HG03108 (cell line): ENCODE results near the gene TFR2.

Experiments used
- ATAC-seq: cut with Tn5 transposase; IDR thresholded peaks from one replicate; pipeline ENCODE4 v1.9.1; 2021; ENCODE audit warnings: moderate library complexity; ENCODE audit not compliant: unreplicated experiment

TFR2 gene

DNA sequence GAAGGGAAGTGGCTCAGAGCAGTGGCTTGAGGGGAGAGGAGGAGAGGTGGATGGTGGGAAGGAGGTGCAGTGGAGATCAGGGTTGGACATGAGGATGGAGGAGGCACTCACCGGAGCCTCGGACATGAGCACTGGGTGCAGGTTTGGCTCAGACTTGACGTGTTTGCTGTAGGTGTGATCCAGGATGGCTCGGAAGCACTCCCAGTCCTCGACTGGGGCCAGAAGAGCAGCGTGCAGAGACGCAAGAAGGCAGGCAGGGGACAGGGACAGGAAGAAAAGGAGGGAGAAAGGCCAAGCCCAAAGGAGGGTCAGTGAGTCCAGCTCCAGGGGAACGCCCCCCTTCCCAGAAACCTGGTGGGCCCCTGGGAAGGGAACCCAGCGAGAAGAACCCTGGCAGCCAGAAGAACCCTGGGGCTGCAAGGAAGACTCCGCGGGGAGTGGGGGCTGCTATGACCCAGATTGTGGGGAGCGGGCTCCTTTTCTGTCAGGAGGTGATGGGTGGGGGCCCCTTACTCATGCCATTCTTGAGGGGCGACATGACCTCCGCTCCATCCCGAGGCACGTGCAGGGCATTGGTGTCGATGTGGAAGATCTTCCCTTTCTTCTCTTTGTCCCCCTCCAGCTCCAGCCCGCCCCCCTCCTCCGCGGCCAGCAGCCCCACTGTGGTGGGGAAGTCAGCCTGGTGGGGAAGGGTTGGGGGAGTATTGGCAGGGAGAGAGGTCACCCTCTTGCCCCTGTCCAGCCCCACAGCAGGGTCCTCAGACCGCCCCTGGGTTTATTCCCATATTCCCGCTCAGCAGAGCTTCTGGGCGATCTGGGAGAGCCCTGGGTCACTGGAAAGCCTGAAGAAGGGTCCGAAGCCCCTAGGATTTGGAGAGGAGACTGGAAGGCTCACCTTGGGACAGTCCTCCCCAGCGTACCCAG lies 13.8 kb upstream of the TFR2 start:
- no peak for ATAC-seq

DNA sequence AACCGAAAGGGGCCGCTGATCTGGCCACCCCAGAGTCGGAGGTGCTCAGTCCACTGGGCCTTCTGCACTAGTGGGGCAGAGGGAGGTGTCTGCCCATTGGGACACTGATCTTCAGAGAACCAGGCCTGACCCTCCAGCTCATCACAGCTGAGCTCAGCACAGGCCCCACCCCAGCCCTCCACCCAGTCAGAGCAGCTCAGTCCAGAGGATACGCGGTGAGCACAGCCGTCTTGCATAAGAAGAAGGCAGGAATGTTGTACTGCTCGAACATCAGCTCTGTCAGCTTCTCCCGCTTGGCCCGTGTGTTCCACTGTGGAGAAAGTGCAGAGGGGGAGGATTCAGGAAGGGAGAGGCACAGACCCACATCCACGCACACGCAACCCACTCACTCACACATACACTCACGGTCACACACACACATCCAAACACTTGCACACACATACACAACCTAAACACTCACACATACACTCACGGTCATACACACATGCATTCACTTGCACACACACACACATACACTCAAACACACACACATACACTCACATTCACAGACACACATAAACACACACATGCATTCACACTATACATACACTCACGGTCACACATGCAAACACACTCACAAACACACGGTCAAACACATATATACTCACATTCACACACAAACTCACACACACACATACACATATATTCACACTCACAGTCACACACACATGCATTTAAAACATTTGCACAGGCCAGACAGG lies 8.6 kb upstream of the TFR2 start:
- no peak for ATAC-seq

DNA sequence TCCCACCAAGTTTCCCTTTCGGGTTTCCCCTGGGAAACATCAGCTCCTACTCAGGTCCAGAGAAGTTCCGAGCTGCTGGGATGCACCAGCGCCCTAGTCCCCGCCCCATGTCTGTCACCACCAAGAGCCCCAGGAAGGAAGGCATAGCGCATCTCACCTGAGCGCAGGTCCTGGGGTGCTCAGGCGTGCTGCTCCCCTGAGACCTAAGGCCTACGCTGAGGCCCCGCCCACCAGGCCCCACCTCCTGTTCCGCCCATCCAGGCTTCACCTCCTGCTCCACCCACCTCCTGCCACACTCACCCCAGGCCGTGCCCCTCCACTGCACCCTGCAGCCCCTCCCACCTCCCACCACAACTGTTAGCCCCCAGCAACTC lies 1.2 kb upstream of the TFR2 start:
- ATAC-seq, result no peak

DNA sequence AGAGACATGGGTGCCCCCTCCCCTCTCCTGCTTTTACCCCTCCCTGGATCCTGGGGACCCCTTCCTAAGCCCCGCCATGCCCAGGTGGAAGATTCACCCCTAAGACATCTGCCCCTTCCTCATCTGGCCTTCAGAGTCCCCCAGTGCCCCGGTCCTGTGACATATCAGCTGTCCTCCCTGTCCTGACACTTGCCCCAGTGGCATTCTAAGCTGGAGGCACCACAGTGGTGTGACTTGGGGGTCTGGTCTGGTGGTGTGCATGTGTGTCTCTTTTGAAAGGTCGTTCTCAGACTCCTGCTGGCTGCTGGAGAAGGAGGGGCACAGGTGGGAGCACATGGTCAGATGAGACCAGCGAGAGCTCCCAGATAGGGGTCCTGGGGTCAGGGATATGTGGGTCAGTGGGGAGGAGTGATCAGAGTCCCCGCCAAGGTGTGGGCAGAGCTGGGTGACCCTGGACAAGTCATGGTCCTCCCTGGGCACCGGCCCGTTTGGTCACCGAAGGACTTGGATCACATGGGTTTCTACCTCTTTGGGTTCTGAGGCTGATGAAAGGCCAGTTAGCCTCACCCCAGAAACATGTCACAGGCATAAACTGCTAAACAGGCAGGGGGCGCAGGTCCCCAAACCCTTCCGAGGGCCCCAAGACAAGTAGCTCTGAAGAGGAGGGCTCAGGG lies 645 bp upstream of the TFR2 start:
- no peak for ATAC-seq

DNA sequence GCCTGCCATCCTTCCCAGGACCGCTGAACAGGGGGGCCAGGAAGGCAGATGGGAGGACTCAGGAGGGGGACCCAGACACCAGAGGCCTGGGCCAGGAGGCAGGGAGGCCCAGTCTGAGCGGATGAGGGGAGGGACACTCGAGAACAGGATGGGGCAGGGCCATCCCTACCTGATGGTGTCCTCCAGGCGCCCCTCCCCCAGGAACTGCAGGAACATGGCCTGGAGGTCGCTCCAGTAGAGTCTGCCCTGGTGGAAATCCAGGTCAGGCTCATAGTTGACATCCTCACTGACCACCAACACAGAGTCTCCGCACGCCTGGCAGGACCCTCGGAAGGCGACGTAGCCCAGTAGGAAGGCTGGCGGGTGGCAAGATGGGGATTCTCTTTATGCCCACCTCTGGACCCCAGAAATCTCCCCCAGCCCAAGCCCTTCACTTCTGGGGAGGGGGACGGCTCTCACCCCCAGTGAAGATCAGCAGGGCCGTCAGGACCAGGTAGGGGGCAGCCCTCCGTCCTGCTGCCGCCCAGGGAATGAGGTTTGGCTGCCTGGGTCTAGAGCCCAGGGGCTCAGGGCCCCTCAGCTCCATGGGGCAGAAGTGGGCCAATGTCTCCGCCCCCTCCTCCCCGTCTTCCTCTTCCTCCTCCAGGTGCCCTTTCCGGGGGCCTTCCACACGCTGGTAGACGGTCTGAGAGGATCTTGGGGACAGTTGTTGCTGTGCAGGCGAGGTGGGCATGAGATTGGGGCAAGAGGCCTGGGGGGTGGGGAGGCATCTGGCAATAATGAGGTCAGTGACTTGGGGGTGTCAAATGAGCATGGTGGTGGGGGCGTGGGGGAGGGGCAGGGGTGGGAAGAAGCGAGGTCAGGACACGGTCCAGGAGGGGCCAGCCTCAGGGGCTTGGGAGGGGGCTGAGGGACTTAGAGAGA lies 573 bp downstream of the TFR2 start:
- ATAC-seq, result no peak

DNA sequence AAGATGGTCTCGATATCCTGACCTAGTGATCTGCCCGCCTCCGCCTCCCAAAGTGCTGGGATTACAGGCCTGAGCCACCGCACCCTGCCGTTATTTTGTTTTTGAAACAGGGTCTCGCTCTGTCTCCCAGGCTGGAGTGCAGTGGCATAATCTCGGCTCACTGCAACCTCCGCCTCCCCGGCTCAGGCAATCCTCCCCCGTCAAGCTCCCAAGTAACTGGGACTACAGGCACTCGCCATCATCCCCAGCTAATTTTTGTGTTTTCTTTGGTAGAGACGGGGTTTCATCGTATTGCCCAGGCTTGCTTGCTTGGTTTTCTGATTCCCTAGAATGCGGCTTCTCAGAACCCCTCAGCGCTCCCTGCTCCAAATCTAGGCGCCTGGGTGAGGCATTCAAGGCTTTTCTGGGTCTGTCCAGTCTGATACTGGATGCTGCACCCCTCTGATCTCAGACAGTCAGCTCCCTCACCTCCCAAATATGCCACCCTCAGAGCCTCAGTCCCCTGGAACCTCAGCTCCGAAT lies 1.3 kb downstream of the TFR2 start:
- no peak for ATAC-seq

DNA sequence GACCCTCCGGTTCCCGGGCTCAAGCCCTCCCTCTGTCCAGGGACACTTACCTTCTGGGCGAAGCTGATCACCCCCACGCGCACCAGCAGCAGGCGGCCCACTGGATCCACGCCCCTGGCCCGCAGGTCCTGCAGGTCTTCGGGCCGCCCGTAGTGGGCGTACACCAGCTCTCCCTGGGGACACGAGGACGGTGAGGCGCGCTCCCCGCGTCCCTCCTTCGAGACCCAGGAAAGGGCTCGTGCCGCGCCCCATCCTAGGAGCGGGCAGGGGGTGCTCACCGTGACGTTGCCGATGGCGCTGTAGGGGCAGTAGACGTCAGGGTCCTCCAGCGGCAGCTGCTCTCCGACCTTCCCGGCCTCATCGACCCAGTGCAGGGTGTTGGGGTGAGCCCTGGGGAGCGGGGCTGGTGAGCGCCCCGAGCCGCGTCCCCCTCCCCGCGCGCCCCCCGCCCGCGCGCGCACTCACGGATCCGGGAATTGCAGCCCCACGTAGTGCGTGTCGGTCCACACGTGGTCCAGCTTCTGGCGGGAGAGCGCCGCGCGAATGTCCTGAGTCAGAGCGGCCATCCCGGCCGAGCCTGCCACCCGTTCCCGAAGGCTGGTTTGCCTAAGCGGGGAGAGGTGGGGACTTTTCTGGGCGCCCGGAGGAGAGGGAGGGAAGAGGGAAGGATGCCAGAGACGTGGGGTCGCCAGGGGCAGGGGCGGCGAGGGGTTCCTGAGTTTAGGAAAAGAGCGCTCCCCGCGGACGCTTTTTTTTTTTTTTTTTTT lies 8.2 kb downstream of the TFR2 start:
- no peak for ATAC-seq

DNA sequence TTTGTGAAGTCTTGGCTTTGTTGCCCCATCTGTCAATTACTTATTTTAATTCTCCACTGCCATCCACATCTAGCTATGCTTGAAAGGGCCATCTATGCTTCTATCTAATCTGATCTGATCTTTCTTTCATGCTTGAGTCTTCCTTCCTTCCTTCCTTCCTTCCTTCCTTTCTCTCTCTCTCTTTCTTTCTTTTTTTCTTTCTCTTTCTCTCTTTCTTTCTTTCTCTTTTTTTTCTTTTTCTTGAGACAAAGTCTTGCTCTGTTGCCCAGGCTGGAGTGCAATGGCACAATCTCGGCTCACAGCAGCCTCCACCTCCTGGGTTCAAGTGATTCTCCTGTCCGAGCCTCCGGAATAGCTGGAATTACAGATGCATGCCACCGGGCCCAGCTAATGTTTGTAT lies 11.3 kb downstream of the TFR2 start:
- no peak for ATAC-seq

DNA sequence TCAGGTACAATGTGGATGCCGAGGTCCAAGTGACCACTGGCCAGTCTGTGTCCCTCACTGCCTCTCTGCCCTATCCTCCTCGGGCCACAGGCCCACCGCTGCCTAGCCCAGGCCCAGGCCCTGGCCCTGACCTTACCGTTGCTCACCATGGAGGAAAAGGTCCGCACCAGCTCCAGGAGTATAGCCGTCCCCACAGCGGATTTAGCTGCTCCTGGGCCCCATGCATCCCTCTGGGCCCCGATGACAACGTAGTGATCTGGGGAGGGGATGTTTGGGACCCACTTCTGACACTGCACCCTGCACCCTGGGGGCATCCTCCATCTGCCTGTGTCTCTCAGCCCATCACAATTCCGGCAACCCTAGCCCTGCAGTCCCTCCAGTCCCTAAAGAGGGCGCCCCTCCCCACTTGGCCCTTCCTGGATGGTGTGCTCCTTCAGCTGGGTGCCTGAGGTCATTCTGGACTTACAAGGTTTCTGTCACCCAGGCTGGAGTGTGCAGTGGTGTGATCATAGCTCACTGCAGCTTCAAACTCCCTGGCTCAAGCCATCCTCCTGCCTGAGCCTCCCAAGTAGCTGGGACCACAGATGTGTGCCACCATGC lies 12.1 kb downstream of the TFR2 start:
- no peak for ATAC-seq

DNA sequence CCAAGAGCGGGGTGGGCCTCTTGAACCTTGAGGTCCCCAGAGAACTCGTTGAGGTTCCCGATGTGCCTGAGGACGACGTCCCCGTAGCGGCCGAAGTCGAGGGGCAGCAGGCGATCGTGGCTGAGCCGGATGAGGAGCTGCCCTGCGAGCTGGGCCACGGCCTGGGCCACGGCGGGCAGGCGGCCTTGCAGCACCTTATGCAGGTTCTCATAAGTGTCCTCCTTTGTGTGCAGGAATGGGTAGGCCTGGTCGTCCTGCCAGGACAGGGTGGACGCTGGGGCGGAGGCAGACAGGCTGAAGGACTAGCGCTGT lies 14.2 kb downstream of the TFR2 start:
- no peak for ATAC-seq

DNA sequence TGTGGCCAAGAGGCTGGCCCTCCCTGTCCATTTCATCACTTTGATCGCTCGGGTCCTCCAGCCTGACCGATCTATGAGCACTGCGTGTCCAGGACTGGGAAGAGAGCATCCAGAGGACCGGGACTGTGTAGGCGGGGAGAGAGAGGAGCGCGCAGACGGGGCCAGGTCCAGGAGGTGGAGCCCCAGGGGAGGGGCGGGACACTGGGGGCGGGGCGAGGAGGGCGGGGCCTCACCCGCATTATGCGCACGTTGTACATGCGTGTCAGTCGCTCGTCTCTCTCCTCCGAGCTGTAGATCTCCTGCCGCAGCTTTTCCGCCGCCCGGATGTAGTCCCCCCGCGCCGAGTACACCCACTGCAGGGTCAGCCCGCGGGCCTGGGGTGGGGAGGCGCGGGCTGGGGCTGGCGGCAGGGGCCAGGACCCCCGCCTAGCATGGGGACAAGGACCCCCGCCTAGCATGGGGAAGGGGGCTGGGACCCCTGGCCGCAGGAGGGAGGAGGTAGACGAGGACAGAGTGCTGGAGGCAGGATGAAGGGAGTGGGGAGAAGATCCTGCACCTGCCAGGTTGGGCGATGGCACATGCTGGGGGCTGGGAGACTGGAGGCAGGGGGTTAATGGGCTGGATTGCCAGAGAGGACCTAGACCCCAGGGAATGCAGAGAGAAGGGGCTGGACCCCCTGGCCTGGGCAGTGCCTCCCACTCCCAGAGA lies 14.7 kb downstream of the TFR2 start:
- peak; percentile 87 for ATAC-seq

DNA sequence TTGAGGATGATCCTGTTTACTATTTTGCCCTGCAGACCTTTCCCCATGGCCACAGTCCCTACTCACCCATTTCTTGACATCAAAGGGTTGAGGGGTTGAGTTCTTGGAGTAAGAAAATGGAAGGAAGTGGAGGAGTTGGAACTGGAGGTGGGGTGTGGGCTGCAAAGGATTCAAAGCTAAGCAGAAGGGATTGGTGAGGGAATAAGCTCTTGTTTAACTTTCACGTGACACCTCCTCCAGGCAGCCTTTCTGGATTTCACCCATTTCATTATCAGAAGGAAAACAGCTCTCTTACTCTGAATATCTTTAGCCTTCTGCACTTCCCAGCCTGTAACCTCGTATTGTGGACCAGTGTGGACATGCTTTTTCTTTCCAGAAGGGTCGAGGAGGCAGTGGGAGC lies 15.3 kb downstream of the TFR2 start:
- ATAC-seq, result no peak

DNA sequence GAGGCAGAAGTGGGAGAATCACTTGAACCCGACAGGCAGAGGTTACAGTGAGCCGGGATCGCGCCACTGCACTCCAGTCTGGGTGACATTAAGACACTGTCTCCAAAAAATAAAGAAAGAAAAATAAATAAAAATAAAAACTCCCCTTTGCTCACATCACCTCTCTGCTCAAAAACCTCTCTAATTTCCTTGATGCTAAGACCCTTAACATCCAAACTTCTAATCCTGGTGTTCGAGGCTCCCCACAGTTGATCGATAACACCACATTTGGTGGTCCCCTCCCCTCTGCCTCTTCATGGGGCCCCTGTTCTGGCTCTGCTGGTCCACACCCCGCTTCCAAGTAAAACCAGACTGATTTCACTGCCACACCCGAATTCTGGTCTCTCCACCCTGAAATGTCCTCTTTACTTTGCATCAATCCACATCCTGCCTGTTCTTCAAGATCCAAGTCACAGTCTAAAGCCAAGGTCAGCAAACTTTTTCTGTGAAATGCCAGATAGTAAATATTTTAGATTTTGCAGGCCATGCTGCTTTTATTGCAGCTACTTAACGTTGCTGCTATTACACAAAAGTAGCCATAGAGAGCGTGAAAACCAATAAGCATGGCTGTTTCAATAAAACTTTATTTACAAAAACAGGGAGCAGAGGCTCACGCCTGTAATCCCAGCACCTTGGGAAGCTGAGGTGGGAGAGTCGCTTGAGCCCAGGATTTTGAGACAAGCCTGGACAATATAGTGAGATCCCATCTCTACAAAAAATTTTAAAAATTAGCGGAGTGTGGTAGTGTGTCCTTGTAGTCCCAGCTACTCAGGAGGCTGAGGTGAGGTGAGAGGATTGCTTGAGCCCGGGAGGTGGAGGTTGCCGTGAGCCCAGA lies 17.2 kb downstream of the TFR2 start:
- no peak for ATAC-seq

DNA sequence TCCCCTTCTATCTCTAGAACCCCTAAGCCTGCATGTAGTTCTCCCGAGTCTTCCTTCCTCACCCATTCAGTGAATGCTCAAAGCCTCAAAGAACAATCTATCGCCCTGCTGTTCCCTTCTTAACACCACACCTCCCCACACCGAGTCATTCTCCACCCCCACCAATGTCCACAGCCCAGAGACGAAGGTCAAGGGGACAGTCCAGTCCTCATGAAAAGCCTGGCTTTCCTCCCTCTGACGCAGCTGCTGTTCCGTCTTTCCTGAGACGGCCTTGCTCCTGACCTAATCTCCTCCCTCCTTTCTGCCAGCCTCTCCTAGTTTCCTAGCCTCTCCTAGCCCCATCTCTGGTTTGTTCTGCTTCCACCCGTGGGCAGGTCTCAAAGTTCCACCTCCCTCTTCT lies 19.8 kb downstream of the TFR2 start:
- no peak for ATAC-seq

DNA sequence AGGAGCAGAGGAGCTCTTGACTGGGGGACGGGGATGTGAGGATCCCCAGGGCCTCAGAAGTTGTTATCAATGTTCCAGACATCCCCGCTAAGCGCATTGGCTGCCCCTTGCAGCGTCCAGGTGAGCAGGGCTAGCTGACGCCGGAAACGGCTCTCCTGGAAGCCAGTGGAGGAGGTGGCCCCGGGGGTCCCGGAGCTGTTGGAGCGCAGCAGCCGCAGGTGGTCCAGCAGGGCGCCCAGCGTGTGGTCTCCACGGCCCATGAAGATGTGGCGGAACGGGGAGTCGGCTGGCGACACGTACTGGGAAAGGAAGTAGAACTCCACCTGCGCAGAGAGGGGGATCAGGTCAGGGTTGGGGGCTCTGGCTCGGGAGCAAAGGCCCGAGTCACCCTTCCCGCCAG lies 20.5 kb downstream of the TFR2 start:
- no peak for ATAC-seq

DNA sequence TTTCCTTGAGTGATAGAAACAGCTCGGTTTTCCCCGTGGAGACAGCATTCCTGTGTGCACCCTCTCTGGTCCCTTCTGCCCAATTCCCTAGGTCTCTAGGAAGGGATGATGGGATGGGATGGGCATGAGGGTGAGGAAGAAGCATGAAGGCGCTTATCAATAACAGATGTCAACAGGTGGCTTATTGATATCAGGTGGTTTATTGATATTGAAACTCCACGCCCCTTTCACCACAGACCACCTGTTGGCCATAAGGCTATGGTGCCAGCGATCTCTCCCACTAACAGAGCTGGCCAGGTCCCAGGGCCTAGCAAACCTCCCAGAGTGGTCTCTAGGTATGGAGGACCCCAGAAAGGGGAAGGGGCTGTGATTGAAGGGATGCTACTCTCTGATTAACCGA lies 21.1 kb downstream of the TFR2 start:
- ATAC-seq, result no peak

DNA sequence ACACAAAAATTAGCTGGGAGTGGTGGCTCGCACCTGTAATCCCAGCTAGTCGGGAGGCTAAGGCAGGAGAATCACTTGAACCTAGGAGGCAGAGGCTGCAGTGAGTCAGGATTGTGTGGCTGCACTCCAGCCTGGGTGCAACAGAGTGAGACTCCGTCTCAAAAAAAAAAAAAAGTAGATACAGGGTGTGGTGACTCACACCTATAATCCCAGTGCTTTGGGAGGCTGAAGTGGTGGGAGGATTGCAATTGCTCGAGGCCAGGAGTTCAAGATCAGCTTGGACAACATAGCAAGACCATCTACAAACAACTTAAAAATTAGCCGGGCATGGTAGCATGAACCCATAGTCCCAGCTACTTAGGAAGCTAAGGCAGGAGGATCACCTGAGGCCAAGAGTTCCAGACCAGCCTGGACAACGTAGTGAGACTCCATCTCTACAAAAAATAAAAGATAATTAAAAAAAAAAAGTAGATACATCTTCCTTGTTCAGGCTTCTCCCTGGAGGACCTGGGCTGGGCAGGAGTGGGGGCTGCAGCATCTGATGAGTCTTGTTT lies 27.0 kb downstream of the TFR2 start:
- ATAC-seq, result no peak
